WTC11 (cell line): Measurements from ENCODE around the gene PHKA2. TPM values are rescaled to one million over a fixed set of nuclear protein-coding genes. Genes with fewer than 3 reads are reported as not detected.

Source experiments
- ATAC-seq: fragments of 200-7000 bp; cut with Tn5 transposase; 2 replicates; pipeline ENCODE4 v1.10.0; 2021; ENCODE audit warnings: mild to moderate bottlenecking, moderate library complexity
- CTCF ChIA-PET: fragments of 300-600 bp; sonication (Branson Sonifier 250); formaldehyde crosslinking; loops from one replicate; lab custom pipeline; 2021; ENCODE audit warnings: antibody characterized with exemption; lab: Charles Lee
- POLR2A ChIA-PET: fragments of 350-600 bp; sonication (Branson Sonifier 250); formaldehyde crosslinking; loops from one replicate; lab custom pipeline; 2021; ENCODE audit warnings: antibody characterized with exemption; lab: Charles Lee
- DNase-seq: peaks from one replicate; pipeline ENCODE4 v3.0.0; 2021; ENCODE audit warnings: low spot score
- H3K27ac Mint-ChIP-seq: 2 replicates; pipeline ENCODE4 v1.8.0; 2021; ENCODE audit warnings: mixed read lengths
- H3K27me3 Mint-ChIP-seq: 2 replicates; pipeline ENCODE4 v1.8.0; 2021; ENCODE audit warnings: low read depth, mild to moderate bottlenecking, moderate library complexity, mixed read lengths
- H3K36me3 Mint-ChIP-seq: 2 replicates; pipeline ENCODE4 v1.8.0; 2021; ENCODE audit warnings: mixed read lengths
- H3K4me1 Mint-ChIP-seq: 2 replicates; pipeline ENCODE4 v1.8.0; 2022; ENCODE audit warnings: mixed read lengths
- H3K4me3 Mint-ChIP-seq: 2 replicates; pipeline ENCODE4 v1.8.0; 2021; ENCODE audit warnings: mild to moderate bottlenecking, moderate library complexity, mixed read lengths
- H3K9me3 Mint-ChIP-seq: 2 replicates; pipeline ENCODE4 v1.8.0; 2021; ENCODE audit warnings: mixed read lengths
- AFF4 ChIP-seq: sonication (generic); formaldehyde crosslinking; IDR thresholded peaks from 2 replicates; pipeline ENCODE4 v1.8.1; 2023; ENCODE audit warnings: mild to moderate bottlenecking, missing genetic modification reagents, borderline replicate concordance
- CBFB ChIP-seq: sonication (generic); formaldehyde crosslinking; IDR thresholded peaks from 2 replicates; pipeline ENCODE4 v1.8.1; 2022; ENCODE audit warnings: mild to moderate bottlenecking, low read depth, missing genetic modification reagents
- EMX1 ChIP-seq: fragments of 250-450 bp; sonication (Bioruptor Pico); IDR thresholded peaks from 2 replicates; pipeline ENCODE4 v1.8.0; 2021; ENCODE audit warnings: mild to moderate bottlenecking
- FOXK1 ChIP-seq: sonication (generic); formaldehyde crosslinking; IDR thresholded peaks from 2 replicates; pipeline ENCODE4 v1.8.0; 2022; ENCODE audit warnings: mild to moderate bottlenecking, moderate library complexity, missing genetic modification reagents
- JAZF1 ChIP-seq: fragments of 250-450 bp; sonication (Bioruptor Pico); IDR thresholded peaks from 2 replicates; pipeline ENCODE4 v1.9.0; 2021; ENCODE audit warnings: moderate library complexity, mild to moderate bottlenecking, inconsistent platforms
- MAX ChIP-seq: sonication (generic); formaldehyde crosslinking; IDR thresholded peaks from 2 replicates; pipeline ENCODE4 v1.8.0; 2022; ENCODE audit warnings: mild to moderate bottlenecking, missing genetic modification reagents
- NFYB ChIP-seq: sonication (generic); formaldehyde crosslinking; conservative IDR thresholded peaks from 2 replicates; pipeline ENCODE4 v1.8.0; 2022; ENCODE audit warnings: low read depth, missing genetic modification reagents
- OVOL2 ChIP-seq: fragments of 250-450 bp; sonication (Bioruptor Pico); IDR thresholded peaks from 2 replicates; pipeline ENCODE4 v1.9.0; 2021; ENCODE audit warnings: mild to moderate bottlenecking, borderline replicate concordance
- PRRX2 ChIP-seq: fragments of 250-450 bp; sonication (Bioruptor Pico); IDR thresholded peaks from 2 replicates; pipeline ENCODE4 v1.8.0; 2021; ENCODE audit warnings: mild to moderate bottlenecking
- SMAD4 ChIP-seq: sonication (generic); formaldehyde crosslinking; IDR thresholded peaks from 2 replicates; pipeline ENCODE4 v1.8.0; 2022; ENCODE audit warnings: mild to moderate bottlenecking, missing genetic modification reagents
- SOX15 ChIP-seq: fragments of 250-450 bp; sonication (Bioruptor Pico); IDR thresholded peaks from 2 replicates; pipeline ENCODE4 v1.9.0; 2021; ENCODE audit warnings: mild to moderate bottlenecking
- TEAD4 ChIP-seq: sonication (generic); formaldehyde crosslinking; IDR thresholded peaks from 2 replicates; pipeline ENCODE4 v1.8.0; 2022; ENCODE audit warnings: mild to moderate bottlenecking, missing genetic modification reagents
- TP53 ChIP-seq: sonication (generic); formaldehyde crosslinking; IDR thresholded peaks from 2 replicates; pipeline ENCODE4 v1.8.1; 2023; ENCODE audit warnings: mild to moderate bottlenecking, missing genetic modification reagents
- ZMAT4 ChIP-seq: fragments of 250-450 bp; sonication (Bioruptor Pico); IDR thresholded peaks from 2 replicates; pipeline ENCODE4 v1.9.0; 2021; ENCODE audit warnings: mild to moderate bottlenecking
- ZNF232 ChIP-seq: sonication (generic); formaldehyde crosslinking; IDR thresholded peaks from 2 replicates; pipeline ENCODE4 v1.8.0; 2022; ENCODE audit warnings: mild to moderate bottlenecking, missing genetic modification reagents
- total RNA-seq: library from RNA; stranded (reverse); gene quantifications from 3 replicates; pipeline ENCODE4 v1.2.3, GENCODE V29; 2021
- TF ChIP-seq, protein P1 (sequence below): sonication (generic); formaldehyde crosslinking; IDR thresholded peaks from 2 replicates; pipeline ENCODE4 v1.8.1; 2022; ENCODE audit warnings: low read depth, missing genetic modification reagents, borderline replicate concordance
- TF ChIP-seq, protein P2 (sequence below): sonication (generic); formaldehyde crosslinking; IDR thresholded peaks from 2 replicates; pipeline ENCODE4 v1.8.0; 2022; ENCODE audit warnings: mild to moderate bottlenecking, missing genetic modification reagents
- TF ChIP-seq, protein P3 (sequence below): fragments of 250-450 bp; sonication (Bioruptor Pico); conservative IDR thresholded peaks from 2 replicates; pipeline ENCODE4 v1.9.0; 2021; ENCODE audit warnings: mild to moderate bottlenecking
- TF ChIP-seq, protein P4 (sequence below): sonication (generic); formaldehyde crosslinking; IDR thresholded peaks from 2 replicates; pipeline ENCODE4 v1.8.1; 2023; ENCODE audit warnings: mild to moderate bottlenecking, missing genetic modification reagents
- TF ChIP-seq, protein P5 (sequence below): sonication (generic); formaldehyde crosslinking; IDR thresholded peaks from 2 replicates; pipeline ENCODE4 v1.8.1; 2022; ENCODE audit warnings: mild to moderate bottlenecking, missing genetic modification reagents, moderate library complexity, borderline replicate concordance

Gene PHKA2
- total RNA-seq, 1 experiment from 2014 or later, result 23.8 TPM

DNA sequence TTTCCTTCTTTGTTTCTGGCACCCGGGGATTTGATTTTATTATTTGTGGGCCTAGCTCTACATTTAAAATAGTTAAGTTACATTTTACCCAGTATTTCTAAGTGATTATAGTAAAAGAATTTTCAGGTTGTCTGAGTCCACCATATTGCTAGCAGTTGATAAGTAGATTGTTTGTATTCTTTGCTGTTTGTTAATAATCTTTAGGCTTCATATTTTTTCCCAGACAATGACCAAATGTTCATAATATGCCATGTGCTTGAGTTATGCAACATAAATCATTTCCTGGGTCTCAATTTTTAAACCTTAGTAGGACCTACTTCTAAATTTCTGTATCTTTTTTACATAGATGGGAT, 127.3 kb downstream of the PHKA2 start:
- no peak overlapping the region for H3K27ac Mint-ChIP-seq
- H3K36me3 Mint-ChIP-seq, result 0 out of 2 replicates have a peak, but pooled peaks cover 3% of the 10 kb centered on the region
- H3K4me3 Mint-ChIP-seq, result no peak overlapping the region
- no peak for DNase-seq
- CTCF ChIA-PET, result no interaction called here
- TF ChIP-seq CBFB (no peak), ZMAT4 (CRISPR knock-in tag) (no peak), TEAD4 (CRISPR knock-in tag) (no peak), JAZF1 (no peak), FOXK1 (CRISPR knock-in tag) (no peak), OVOL2 (no peak), AFF4 (CRISPR knock-in tag) (no peak), SMAD4 (CRISPR knock-in tag) (no peak), PRRX2 (CRISPR knock-in tag) (no peak)
- TF ChIP-seq, protein P1, sequence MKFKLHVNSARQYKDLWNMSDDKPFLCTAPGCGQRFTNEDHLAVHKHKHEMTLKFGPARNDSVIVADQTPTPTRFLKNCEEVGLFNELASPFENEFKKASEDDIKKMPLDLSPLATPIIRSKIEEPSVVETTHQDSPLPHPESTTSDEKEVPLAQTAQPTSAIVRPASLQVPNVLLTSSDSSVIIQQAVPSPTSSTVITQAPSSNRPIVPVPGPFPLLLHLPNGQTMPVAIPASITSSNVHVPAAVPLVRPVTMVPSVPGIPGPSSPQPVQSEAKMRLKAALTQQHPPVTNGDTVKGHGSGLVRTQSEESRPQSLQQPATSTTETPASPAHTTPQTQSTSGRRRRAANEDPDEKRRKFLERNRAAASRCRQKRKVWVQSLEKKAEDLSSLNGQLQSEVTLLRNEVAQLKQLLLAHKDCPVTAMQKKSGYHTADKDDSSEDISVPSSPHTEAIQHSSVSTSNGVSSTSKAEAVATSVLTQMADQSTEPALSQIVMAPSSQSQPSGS (CRISPR knock-in tag), result no peak
- TF ChIP-seq, protein P2, sequence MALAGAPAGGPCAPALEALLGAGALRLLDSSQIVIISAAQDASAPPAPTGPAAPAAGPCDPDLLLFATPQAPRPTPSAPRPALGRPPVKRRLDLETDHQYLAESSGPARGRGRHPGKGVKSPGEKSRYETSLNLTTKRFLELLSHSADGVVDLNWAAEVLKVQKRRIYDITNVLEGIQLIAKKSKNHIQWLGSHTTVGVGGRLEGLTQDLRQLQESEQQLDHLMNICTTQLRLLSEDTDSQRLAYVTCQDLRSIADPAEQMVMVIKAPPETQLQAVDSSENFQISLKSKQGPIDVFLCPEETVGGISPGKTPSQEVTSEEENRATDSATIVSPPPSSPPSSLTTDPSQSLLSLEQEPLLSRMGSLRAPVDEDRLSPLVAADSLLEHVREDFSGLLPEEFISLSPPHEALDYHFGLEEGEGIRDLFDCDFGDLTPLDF (CRISPR knock-in tag), result no peak
- TF ChIP-seq, protein P3, sequence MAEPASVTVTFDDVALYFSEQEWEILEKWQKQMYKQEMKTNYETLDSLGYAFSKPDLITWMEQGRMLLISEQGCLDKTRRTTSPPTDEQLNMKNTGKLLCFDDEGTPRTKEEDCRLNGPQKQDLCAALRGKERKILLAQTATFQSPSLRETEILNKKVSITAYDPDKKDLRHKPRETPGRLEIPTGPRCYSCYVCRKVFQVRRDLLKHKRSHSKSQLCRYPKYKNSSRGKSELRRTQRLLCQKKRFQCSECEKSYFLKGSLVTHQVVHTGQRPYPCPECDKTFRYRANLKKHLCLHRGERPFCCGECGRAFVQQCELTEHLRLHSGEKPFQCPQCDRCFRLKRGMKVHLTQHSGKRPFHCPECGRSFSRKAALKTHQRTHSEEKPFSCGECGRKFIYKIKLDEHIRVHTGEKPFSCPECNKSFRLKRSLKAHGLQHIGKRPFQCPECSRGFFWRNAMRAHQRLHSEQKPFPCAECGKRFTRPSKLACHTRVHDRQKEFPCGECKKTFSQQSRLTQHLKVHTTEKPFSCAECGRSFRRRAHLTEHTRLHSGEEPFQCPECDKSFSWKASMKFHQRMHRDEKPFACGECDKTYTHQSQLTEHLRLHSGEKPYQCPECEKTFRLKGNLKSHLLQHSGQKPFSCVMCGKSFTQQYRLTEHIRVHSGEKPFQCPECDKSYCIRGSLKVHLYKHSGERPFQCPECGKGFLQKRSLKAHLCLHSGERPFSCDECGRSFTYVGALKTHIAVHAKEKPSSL (CRISPR knock-in tag), result no peak
- TF ChIP-seq, protein P4, sequence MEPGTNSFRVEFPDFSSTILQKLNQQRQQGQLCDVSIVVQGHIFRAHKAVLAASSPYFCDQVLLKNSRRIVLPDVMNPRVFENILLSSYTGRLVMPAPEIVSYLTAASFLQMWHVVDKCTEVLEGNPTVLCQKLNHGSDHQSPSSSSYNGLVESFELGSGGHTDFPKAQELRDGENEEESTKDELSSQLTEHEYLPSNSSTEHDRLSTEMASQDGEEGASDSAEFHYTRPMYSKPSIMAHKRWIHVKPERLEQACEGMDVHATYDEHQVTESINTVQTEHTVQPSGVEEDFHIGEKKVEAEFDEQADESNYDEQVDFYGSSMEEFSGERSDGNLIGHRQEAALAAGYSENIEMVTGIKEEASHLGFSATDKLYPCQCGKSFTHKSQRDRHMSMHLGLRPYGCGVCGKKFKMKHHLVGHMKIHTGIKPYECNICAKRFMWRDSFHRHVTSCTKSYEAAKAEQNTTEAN (CRISPR knock-in tag), result no peak
- POLR2A ChIA-PET, result no interaction called here
- peaks cover 9% of the 10 kb centered on the region for H3K9me3 Mint-ChIP-seq
- H3K4me1 Mint-ChIP-seq, result peaks cover 3% of the 10 kb centered on the region; the same call in 1 of the 2 replicates
- no peaks in the 10 kb centered on the region for H3K27me3 Mint-ChIP-seq
- no peak for ATAC-seq

DNA sequence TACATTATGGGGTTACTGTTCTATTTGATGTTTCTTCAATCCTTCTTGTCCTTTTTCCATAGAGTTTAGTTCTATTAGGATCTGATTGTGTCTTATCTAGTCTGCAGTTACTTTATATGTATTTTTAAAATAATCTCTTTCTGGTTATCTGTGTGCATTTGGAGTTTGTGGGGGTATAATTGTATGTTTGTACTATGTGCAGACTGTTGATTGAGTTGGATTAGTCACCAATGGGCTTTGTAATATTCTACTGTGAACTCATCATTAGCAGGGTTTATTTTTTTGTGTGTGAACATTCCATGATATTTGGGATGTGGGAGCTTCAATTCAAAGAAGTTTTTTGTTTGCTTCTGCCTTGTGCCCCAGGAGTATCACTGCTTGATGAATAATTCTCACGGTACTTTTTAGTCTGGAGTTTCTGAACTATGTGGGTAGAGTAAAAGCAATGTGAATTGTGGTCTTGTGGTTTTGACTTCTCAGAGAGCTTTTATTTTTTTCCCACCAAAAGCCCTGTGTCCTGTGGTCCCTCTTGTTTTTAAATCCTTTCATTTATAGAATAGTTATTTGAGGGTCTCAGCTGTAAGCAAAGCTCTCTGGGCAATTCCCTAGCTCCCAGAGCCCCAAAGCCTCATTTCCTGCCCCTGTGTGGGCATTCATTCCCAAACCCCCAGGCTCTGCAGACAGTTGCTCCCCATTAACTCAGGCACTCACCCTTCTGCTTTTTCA, 127.8 kb downstream of the PHKA2 start:
- CTCF ChIA-PET, result no interaction called here
- no peak for TF ChIP-seq NFYB (CRISPR knock-in tag)
- TF ChIP-seq ZNF232 (CRISPR knock-in tag), result no peak
- TF ChIP-seq JAZF1, result no peak
- no peak for TF ChIP-seq SOX15 (CRISPR knock-in tag)
- no peak for TF ChIP-seq EMX1 (CRISPR knock-in tag)
- no peak for TF ChIP-seq MAX (CRISPR knock-in tag)
- TF ChIP-seq ZMAT4 (CRISPR knock-in tag), result no peak
- TF ChIP-seq, protein P5, sequence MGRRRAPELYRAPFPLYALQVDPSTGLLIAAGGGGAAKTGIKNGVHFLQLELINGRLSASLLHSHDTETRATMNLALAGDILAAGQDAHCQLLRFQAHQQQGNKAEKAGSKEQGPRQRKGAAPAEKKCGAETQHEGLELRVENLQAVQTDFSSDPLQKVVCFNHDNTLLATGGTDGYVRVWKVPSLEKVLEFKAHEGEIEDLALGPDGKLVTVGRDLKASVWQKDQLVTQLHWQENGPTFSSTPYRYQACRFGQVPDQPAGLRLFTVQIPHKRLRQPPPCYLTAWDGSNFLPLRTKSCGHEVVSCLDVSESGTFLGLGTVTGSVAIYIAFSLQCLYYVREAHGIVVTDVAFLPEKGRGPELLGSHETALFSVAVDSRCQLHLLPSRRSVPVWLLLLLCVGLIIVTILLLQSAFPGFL (CRISPR knock-in tag), result no peak
- TF ChIP-seq TP53, result no peak

More for the DNA sequence above, 127.8 kb downstream of the PHKA2 start:
- no peaks in the 10 kb centered on the region for H3K27me3 Mint-ChIP-seq
- ATAC-seq, result no peak
- H3K27ac Mint-ChIP-seq, result no peak overlapping the region
- H3K36me3 Mint-ChIP-seq, result 0 out of 2 replicates have a peak, but pooled peaks cover 3% of the 10 kb centered on the region
- peaks cover 9% of the 10 kb centered on the region for H3K9me3 Mint-ChIP-seq
- DNase-seq, result no peak
- no peak overlapping the region for H3K4me3 Mint-ChIP-seq
- POLR2A ChIA-PET, result no interaction called here
- H3K4me1 Mint-ChIP-seq, result peaks cover 3% of the 10 kb centered on the region; the same call in 1 of the 2 replicates
